NAMALWA (cell line): Measurements from ENCODE around the gene CSMD2.

Experiments used
- DNase-seq: peaks from one replicate; pipeline ENCODE4 v3.0.0-alpha.2; 2015; ENCODE audit warnings: low spot score

Gene CSMD2

GRCh38 chr1:33997127-33998036 lies 167.6 kb downstream of the CSMD2 start:
- DNase-seq, result no peak

- no peak for DNase-seq
These were observed 168.7 kb downstream of the CSMD2 start for GRCh38 chr1:33996281-33996680.

- no peak for DNase-seq
These were observed 171.7 kb downstream of the CSMD2 start for GRCh38 chr1:33993301-33993700.

GRCh38 chr1:33990281-33990680 lies 174.7 kb downstream of the CSMD2 start:
- DNase-seq, result no peak

- DNase-seq, result no peak
These were observed 176.9 kb downstream of the CSMD2 start for GRCh38 chr1:33988161-33988560.

- DNase-seq, result no peak
These were observed 178.5 kb downstream of the CSMD2 start for GRCh38 chr1:33986390-33987095.

GRCh38 chr1:33985656-33986055 lies 179.4 kb downstream of the CSMD2 start:
- no peak for DNase-seq

- DNase-seq, result no peak
These were observed 180.0 kb downstream of the CSMD2 start for GRCh38 chr1:33984906-33985565.

GRCh38 chr1:33982419-33982818 lies 182.6 kb downstream of the CSMD2 start:
- no peak for DNase-seq

GRCh38 chr1:33979341-33979740 lies 185.7 kb downstream of the CSMD2 start:
- no peak for DNase-seq

- no peak for DNase-seq
These were observed 189.1 kb downstream of the CSMD2 start for GRCh38 chr1:33975961-33976360.

GRCh38 chr1:33973799-33974545 lies 191.1 kb downstream of the CSMD2 start:
- no peak for DNase-seq

GRCh38 chr1:33972676-33973395 lies 192.2 kb downstream of the CSMD2 start:
- no peak for DNase-seq

- DNase-seq, result no peak
These were observed 193.1 kb downstream of the CSMD2 start for GRCh38 chr1:33971913-33972312.

GRCh38 chr1:33971018-33971710 lies 193.9 kb downstream of the CSMD2 start:
- no peak for DNase-seq

- DNase-seq, result no peak
These were observed 194.7 kb downstream of the CSMD2 start for GRCh38 chr1:33970148-33970825.

GRCh38 chr1:33966346-33967141 lies 198.5 kb downstream of the CSMD2 start:
- no peak for DNase-seq

- no peak for DNase-seq
These were observed 199.9 kb downstream of the CSMD2 start for GRCh38 chr1:33965086-33965485.

GRCh38 chr1:33962061-33962460 lies 203.0 kb downstream of the CSMD2 start:
- no peak for DNase-seq
